Osteocyte (in vitro differentiated cells): Measurements from ENCODE around the gene NMB. TPM values are rescaled to one million over a fixed set of nuclear protein-coding genes. Genes with fewer than 3 reads are reported as not detected.

Experiments used
- DNase-seq: peaks from one replicate; pipeline ENCODE4 v3.0.0; 2021; ENCODE audit warnings: mixed read lengths; ENCODE audit not compliant: unreplicated experiment; ENCODE audit errors: extremely low spot score
- H3K27ac Mint-ChIP-seq: one replicate; pipeline ENCODE4 v1.8.0; 2021; ENCODE audit warnings: mild to moderate bottlenecking, mixed read lengths; ENCODE audit not compliant: unreplicated experiment
- H3K27me3 Mint-ChIP-seq: one replicate; pipeline ENCODE4 v1.8.0; 2021; ENCODE audit warnings: mixed read lengths; ENCODE audit not compliant: unreplicated experiment
- H3K36me3 Mint-ChIP-seq: one replicate; pipeline ENCODE4 v1.8.0; 2021; ENCODE audit warnings: mixed read lengths; ENCODE audit not compliant: unreplicated experiment
- H3K4me1 Mint-ChIP-seq: one replicate; pipeline ENCODE4 v1.8.0; 2021; ENCODE audit warnings: mixed read lengths; ENCODE audit not compliant: unreplicated experiment
- H3K4me3 Mint-ChIP-seq: one replicate; pipeline ENCODE4 v1.8.0; 2021; ENCODE audit warnings: mild to moderate bottlenecking, moderate library complexity, mixed read lengths; ENCODE audit not compliant: unreplicated experiment
- H3K9me3 Mint-ChIP-seq: one replicate; pipeline ENCODE4 v1.8.0; 2021; ENCODE audit warnings: mixed read lengths; ENCODE audit not compliant: unreplicated experiment
- total RNA-seq: library from RNA; stranded (reverse); gene quantifications from 2 replicates; pipeline ENCODE4 v1.2.1, GENCODE V29; 2021
- TF ChIP-seq, protein P1 (sequence below): fragments of 200-600 bp; sonication (generic); IDR thresholded peaks from 2 replicates; pipeline ENCODE4 v1.5.0; 2021; ENCODE audit warnings: antibody characterized with exemption, mild to moderate bottlenecking, moderate library complexity

Gene NMB
- total RNA-seq, 1 donor from 2014 or later, result 4.7 TPM

DNA sequence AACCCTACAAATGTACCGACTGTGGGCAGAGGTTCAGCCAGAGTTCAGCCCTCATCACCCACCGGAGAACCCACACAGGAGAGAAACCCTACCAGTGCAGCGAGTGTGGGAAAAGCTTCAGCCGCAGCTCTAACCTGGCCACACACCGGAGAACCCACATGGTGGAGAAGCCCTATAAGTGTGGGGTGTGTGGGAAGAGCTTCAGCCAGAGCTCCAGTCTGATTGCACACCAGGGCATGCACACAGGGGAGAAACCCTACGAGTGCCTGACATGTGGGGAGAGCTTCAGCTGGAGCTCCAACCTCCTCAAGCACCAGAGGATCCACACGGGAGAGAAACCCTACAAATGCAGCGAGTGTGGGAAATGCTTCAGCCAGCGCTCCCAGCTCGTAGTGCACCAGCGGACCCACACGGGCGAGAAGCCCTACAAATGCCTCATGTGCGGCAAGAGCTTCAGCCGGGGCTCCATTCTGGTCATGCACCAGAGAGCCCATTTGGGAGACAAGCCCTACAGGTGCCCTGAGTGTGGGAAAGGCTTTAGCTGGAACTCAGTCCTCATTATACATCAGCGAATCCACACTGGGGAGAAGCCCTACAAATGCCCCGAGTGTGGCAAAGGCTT is 36.5 kb downstream of the NMB start:
- Mint-ChIP-seq H3K4me3 (no peak overlapping the region), H3K36me3 (peaks cover 53% of the 10 kb centered on the region), H3K9me3 (peaks cover 14% of the 10 kb centered on the region), H3K27ac (no peak overlapping the region), H3K27me3 (no peaks in the 10 kb centered on the region), H3K4me1 (no peaks in the 10 kb centered on the region)
- TF ChIP-seq, protein P1, sequence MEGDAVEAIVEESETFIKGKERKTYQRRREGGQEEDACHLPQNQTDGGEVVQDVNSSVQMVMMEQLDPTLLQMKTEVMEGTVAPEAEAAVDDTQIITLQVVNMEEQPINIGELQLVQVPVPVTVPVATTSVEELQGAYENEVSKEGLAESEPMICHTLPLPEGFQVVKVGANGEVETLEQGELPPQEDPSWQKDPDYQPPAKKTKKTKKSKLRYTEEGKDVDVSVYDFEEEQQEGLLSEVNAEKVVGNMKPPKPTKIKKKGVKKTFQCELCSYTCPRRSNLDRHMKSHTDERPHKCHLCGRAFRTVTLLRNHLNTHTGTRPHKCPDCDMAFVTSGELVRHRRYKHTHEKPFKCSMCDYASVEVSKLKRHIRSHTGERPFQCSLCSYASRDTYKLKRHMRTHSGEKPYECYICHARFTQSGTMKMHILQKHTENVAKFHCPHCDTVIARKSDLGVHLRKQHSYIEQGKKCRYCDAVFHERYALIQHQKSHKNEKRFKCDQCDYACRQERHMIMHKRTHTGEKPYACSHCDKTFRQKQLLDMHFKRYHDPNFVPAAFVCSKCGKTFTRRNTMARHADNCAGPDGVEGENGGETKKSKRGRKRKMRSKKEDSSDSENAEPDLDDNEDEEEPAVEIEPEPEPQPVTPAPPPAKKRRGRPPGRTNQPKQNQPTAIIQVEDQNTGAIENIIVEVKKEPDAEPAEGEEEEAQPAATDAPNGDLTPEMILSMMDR, result no peak
- no peak for DNase-seq

DNA sequence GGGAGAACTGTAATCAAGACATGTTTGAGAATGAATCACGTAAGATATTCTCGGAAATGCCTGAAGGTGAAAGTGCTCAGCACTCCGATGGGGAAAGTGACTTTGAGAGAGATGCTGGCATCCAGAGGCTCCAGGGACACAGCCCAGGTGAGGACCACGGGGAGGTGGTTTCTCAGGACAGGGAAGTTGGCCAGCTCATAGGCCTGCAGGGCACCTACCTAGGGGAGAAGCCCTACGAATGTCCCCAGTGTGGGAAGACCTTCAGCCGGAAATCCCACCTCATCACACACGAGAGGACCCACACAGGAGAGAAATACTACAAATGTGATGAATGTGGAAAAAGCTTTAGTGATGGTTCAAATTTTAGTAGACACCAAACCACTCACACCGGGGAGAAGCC is 37.4 kb downstream of the NMB start:
- no peak overlapping the region for H3K27ac Mint-ChIP-seq
- peaks cover 54% of the 10 kb centered on the region for H3K36me3 Mint-ChIP-seq
- H3K4me1 Mint-ChIP-seq, result no peaks in the 10 kb centered on the region
- DNase-seq, result no peak
- TF ChIP-seq, protein P1, result no peak
- no peaks in the 10 kb centered on the region for H3K27me3 Mint-ChIP-seq
- H3K4me3 Mint-ChIP-seq, result no peak overlapping the region
- H3K9me3 Mint-ChIP-seq, result peaks cover 14% of the 10 kb centered on the region

DNA sequence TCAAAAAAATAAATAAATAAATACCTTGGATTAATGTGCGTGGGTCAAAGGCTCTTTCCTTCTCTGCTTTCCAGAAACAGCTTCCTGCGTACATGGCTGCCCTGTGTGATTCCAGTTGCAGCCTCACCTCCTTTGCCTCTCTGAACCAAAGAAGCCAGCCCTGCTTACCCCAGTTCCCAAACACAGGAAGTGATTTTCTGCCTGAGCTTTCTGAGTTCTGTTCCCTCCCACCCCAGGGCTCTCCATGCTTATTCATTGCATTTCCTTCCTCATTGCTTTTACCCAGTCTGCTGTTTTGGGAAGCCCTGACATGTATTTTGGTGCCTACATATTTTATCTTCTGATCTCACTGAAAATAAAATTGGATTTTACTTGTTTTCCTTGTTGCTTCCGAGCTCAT is 41.8 kb downstream of the NMB start:
- Mint-ChIP-seq H3K36me3 (peaks cover 36% of the 10 kb centered on the region), H3K4me1 (no peaks in the 10 kb centered on the region), H3K27ac (no peak overlapping the region), H3K4me3 (no peak overlapping the region), H3K27me3 (no peaks in the 10 kb centered on the region), H3K9me3 (peaks cover 9% of the 10 kb centered on the region)
- TF ChIP-seq, protein P1, result no peak
- no peak for DNase-seq

DNA sequence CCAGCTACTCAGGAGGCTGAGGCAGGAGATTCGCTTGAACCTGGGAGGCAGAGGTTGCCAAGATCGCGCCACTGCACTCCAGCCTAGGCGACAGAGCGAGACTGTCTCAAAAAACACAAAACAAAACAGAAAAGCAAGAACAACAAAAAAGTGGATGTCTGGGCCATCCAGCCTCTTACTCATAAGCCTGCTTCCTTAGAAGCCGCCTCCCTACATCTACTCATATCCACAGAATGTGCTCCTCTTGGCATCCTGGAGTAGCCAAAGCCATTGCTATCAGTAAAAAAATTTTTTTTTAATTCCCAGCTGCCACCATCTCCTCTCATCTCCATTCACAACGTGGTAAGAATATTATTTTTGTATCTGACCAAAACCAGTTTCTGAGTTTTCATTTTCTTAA is 46.4 kb downstream of the NMB start:
- H3K27ac Mint-ChIP-seq, result no peak overlapping the region
- TF ChIP-seq, protein P1, result no peak
- DNase-seq, result no peak
- H3K4me3 Mint-ChIP-seq, result no peak overlapping the region
- no peaks in the 10 kb centered on the region for H3K9me3 Mint-ChIP-seq
- peaks cover 37% of the 10 kb centered on the region for H3K36me3 Mint-ChIP-seq
- no peaks in the 10 kb centered on the region for H3K27me3 Mint-ChIP-seq
- no peaks in the 10 kb centered on the region for H3K4me1 Mint-ChIP-seq

DNA sequence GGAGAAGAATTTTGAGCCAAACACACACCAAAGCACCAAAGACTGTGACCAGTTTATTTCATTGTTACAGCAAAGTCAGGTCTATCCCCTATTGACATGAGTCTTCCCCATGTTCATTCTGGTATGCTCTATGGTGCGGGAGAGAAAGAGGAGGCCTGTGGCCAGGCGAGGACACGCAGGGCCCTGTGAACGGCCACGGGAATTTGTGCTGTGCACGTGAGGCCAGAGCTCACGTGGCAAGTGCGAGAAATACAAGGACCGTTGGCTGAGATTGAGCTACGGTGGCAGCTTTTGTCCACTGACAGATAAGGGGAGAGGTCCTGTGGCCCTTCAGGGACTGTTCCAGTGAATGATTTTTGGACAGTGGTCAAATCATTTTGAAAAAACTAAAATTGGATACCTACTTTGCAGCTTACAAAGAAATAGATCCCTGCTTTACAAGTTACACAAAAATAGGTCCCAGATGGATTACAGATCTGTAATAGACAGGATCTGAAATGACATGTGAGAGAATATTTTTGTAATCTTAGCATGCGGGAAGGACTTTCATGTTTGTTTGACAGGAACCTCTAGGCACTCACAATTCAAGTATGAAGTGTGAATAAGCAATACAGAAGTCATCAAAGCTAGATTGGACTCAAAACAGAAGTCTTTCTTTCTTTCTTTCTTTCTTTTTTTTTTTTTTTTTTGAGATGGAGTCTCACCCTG is 48.0 kb downstream of the NMB start:
- no peak overlapping the region for H3K27ac Mint-ChIP-seq
- TF ChIP-seq, protein P1, result no peak
- H3K4me3 Mint-ChIP-seq, result no peak overlapping the region
- H3K27me3 Mint-ChIP-seq, result no peaks in the 10 kb centered on the region
- DNase-seq, result no peak
- peaks cover 3% of the 10 kb centered on the region for H3K4me1 Mint-ChIP-seq
- H3K9me3 Mint-ChIP-seq, result no peaks in the 10 kb centered on the region
- peaks cover 44% of the 10 kb centered on the region for H3K36me3 Mint-ChIP-seq
